Mesenchymal stem cell (in vitro differentiated cells and primary cell): ENCODE data around the gene GJD3.
"Not testable (repeated sequence)": the region's sequence is repeated elsewhere in the genome, so short reads cannot be mapped to it uniquely, and the experiment has no call there.

Experiments
- DNase-seq: peaks from one replicate; pipeline ENCODE4 v3.0.0-alpha.2; 2013
- H2AFZ ChIP-seq: one replicate; pipeline ENCODE4 v1.6.1; 2013; ENCODE audit warnings: low read depth, mild to moderate bottlenecking, control low read depth, inconsistent platforms, low read length, moderate library complexity
- H2AK5ac ChIP-seq: 2 replicates; pipeline ENCODE4 v1.6.1; 2013; ENCODE audit warnings: low read length, moderate library complexity, mild to moderate bottlenecking, inconsistent platforms; ENCODE audit not compliant: severe bottlenecking
- H2BK120ac ChIP-seq: one replicate; pipeline ENCODE4 v1.6.1; 2013; ENCODE audit warnings: low read depth, mild to moderate bottlenecking, inconsistent platforms, low read length, moderate library complexity
- H2BK12ac ChIP-seq, 2 experiments: one replicate each; pipeline ENCODE4 v1.6.1; 2013; ENCODE audit warnings: inconsistent platforms in 2 of 2, low read length in 2 of 2, mild to moderate bottlenecking in 2 of 2, moderate library complexity in 2 of 2, control low read depth in 1 of 2
- H2BK15ac ChIP-seq: one replicate; pipeline ENCODE4 v1.6.1; 2013; ENCODE audit warnings: mild to moderate bottlenecking, low read depth, inconsistent platforms; ENCODE audit not compliant: poor library complexity, severe bottlenecking
- H2BK5ac ChIP-seq: 2 replicates; pipeline ENCODE4 v1.6.1; 2013; ENCODE audit warnings: low read depth, mild to moderate bottlenecking, low read length, control low read depth, inconsistent platforms; ENCODE audit not compliant: poor library complexity, severe bottlenecking
- H3K14ac ChIP-seq, 2 experiments: one replicate each; pipeline ENCODE4 v1.6.1; 2013; ENCODE audit warnings: inconsistent platforms in 2 of 2, low read length in 2 of 2, control low read depth in 1 of 2, mild to moderate bottlenecking in 1 of 2, moderate library complexity in 1 of 2
- H3K18ac ChIP-seq, 2 experiments: one replicate each; pipeline ENCODE4 v1.6.1; 2013; ENCODE audit warnings: inconsistent platforms in 2 of 2, low read length in 2 of 2, control low read depth in 1 of 2, low read depth in 1 of 2, mild to moderate bottlenecking in 1 of 2
- H3K23ac ChIP-seq, 2 experiments: one replicate each; pipeline ENCODE4 v1.6.1; 2013; ENCODE audit warnings: inconsistent platforms in 2 of 2, low read length in 2 of 2, mild to moderate bottlenecking in 2 of 2, moderate library complexity in 2 of 2, control low read depth in 1 of 2
- H3K27ac ChIP-seq: 2 replicates; pipeline ENCODE4 v1.5.1; 2013; ENCODE audit warnings: mild to moderate bottlenecking, moderate library complexity, low read length, control low read depth, inconsistent platforms; ENCODE audit not compliant: poor library complexity, severe bottlenecking
- H3K27me3 ChIP-seq, 2 experiments: 2 replicates each; pipeline versions ENCODE4 v1.6.1 to v1.7.0; 2013; ENCODE audit warnings: low read length in 2 of 2, mild to moderate bottlenecking in 2 of 2, moderate library complexity in 2 of 2, control low read depth in 1 of 2, inconsistent platforms in 1 of 2; ENCODE audit not compliant: control insufficient read depth in 1 of 2, insufficient read depth in 1 of 2
- H3K36me3 ChIP-seq, 2 experiments: 2 replicates each; pipeline versions ENCODE4 v1.6.1 to v1.7.0; 2013; ENCODE audit warnings: low read length in 2 of 2, control low read depth in 1 of 2, inconsistent platforms in 1 of 2, low read depth in 1 of 2, mild to moderate bottlenecking in 1 of 2; ENCODE audit not compliant: insufficient read depth in 2 of 2, control insufficient read depth in 1 of 2
- H3K4ac ChIP-seq, 2 experiments: one replicate each; pipeline ENCODE4 v1.6.1; 2013; ENCODE audit warnings: inconsistent platforms in 2 of 2, low read length in 2 of 2, mild to moderate bottlenecking in 2 of 2, moderate library complexity in 2 of 2, control low read depth in 1 of 2, low read depth in 1 of 2
- H3K4me1 ChIP-seq: 2 replicates; pipeline ENCODE4 v1.6.1; 2013; ENCODE audit warnings: low read depth, low read length, control low read depth; ENCODE audit not compliant: control insufficient read depth, insufficient read depth
- H3K4me2 ChIP-seq: 2 replicates; pipeline ENCODE4 v1.6.1; 2013; ENCODE audit warnings: low read length, mild to moderate bottlenecking, inconsistent platforms; ENCODE audit not compliant: poor library complexity, severe bottlenecking
- H3K4me3 ChIP-seq, 2 experiments: 2 replicates each; pipeline versions ENCODE4 v1.5.1 to v1.7.0; 2013; ENCODE audit warnings: low read length in 2 of 2, mild to moderate bottlenecking in 2 of 2, control low read depth in 1 of 2, low read depth in 1 of 2; ENCODE audit not compliant: insufficient read depth in 1 of 2
- H3K79me1 ChIP-seq: replicated peaks from 2 replicates; pipeline ENCODE4 v1.6.1; 2013; ENCODE audit warnings: mild to moderate bottlenecking, control low read depth, low read length, inconsistent platforms; ENCODE audit not compliant: poor library complexity, severe bottlenecking
- H3K9ac ChIP-seq: 2 replicates; pipeline ENCODE4 v1.7.0; 2013; ENCODE audit warnings: mild to moderate bottlenecking, low read length, moderate library complexity
- H3K9me3 ChIP-seq: 2 replicates; pipeline ENCODE4 v1.7.0; 2013; ENCODE audit warnings: mild to moderate bottlenecking, low read length; ENCODE audit not compliant: control insufficient read depth
- H4K8ac ChIP-seq: one replicate; pipeline ENCODE4 v1.6.1; 2013; ENCODE audit warnings: inconsistent platforms, mild to moderate bottlenecking, low read length, moderate library complexity
- H4K91ac ChIP-seq: one replicate; pipeline ENCODE4 v1.6.1; 2013; ENCODE audit warnings: mild to moderate bottlenecking, low read length, inconsistent platforms
- WGBS: methylation state at CpG from one replicate; pipeline ENCODE4 v1.1.7; 2013; ENCODE audit warnings: mixed read lengths; 5-methylcytosine and 5-hydroxymethylcytosine counted together

GJD3 gene

DNA sequence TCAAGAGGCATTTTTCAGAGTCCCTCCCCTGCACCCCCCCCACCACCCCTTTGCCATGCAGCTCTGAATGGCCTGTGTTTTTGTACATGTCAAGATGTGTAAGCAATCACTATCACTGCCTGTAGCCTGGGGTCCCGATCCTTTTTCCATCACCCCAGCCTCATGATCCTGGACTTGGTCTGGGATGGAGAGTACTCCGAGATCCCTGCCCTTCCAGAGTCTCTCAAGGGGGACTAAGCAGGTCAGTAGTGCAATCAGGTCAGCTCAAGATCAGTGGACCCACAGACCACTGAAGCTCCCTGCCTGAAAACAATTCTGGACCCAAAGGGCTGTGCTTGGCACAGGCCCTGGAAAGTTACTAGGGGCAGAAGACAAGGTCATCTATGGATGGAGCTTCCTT, 7.5 kb upstream of the GJD3 start:
- H3K27me3 ChIP-seq: peaks cover 0 to 4% of the 10 kb centered on the region in 2 experiments
- H3K23ac ChIP-seq: no peak overlapping the region
- no peak overlapping the region for H4K91ac ChIP-seq
- no peak overlapping the region for H4K8ac ChIP-seq
- no peak overlapping the region for H3K18ac ChIP-seq
- no peak overlapping the region for H2AFZ ChIP-seq
- H2BK15ac ChIP-seq: no peak overlapping the region
- no peak overlapping the region for H2BK5ac ChIP-seq
- no peak overlapping the region for H2BK120ac ChIP-seq
- H3K9me3 ChIP-seq: no peaks in the 10 kb centered on the region
- no peak overlapping the region for H3K4ac ChIP-seq
- no peak for DNase-seq
- H3K9ac ChIP-seq: no peak overlapping the region
- no peak overlapping the region for H3K4me2 ChIP-seq
- no peaks in the 10 kb centered on the region for H3K36me3 ChIP-seq
- H3K27ac ChIP-seq: no peak overlapping the region
- no peaks in the 10 kb centered on the region for H3K4me1 ChIP-seq
- H2BK12ac ChIP-seq: no peak overlapping the region
- no peaks in the 10 kb centered on the region for H3K79me1 ChIP-seq
- WGBS: 96% methylated on average over 2 of the region's 2 CpGs
- H2AK5ac ChIP-seq: no peak overlapping the region
- no peak overlapping the region for H3K4me3 ChIP-seq
- H3K14ac ChIP-seq: no peak overlapping the region

DNA sequence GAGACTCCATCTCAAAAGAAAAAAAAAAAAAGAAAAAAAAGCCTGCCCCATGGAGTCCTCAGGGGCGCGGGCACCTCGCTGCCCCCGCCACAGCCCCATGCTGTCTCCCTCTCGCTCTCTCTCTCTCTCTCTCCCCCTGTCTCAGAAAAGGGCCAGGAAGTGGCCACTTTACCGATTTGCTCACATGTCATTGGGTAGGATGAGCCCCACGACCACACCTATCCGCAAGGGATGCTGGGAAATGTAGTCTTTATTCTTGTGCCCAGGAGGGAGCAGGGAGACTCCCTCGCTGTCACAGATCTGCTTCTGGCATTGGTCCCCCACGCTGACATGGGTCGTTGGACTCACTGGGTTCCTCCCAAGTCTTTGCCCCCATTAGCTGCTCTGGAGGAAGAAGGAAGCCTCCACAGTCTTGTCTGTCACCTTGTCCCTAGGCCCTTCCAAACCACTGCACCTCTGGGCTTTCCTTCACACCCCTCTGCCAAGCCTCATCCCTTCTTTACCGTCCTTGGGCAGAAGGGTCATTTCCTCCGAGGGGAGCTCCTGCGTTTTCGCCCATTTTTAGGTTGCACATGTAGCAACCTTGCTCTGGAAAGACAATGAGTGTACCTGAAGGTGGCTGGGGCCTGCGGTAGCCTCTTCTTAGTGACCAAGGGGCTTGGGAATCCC, 6.9 kb upstream of the GJD3 start:
- Histone ChIP-seq H2BK15ac (no peak overlapping the region), H3K27ac (no peak overlapping the region), H3K4me3 (no peak overlapping the region), H3K4ac (no peak overlapping the region), H3K36me3 (no peaks in the 10 kb centered on the region), H2AK5ac (peak overlapping the region; percentile 27), H3K27me3 (peaks cover 0 to 4% of the 10 kb centered on the region in 2 experiments), H2AFZ (no peak overlapping the region), H4K8ac (peak overlapping the region; percentile 15), H2BK120ac (peak overlapping the region; percentile 30), H2BK12ac (no peak overlapping the region), H4K91ac (peak overlapping the region; percentile 12), H3K4me1 (no peaks in the 10 kb centered on the region), H3K9ac (no peak overlapping the region), H3K23ac (no peak overlapping the region), H3K14ac (no peak overlapping the region), H3K18ac (no peak overlapping the region), H3K4me2 (no peak overlapping the region), H3K9me3 (no peaks in the 10 kb centered on the region), H3K79me1 (no peaks in the 10 kb centered on the region), H2BK5ac (no peak overlapping the region)
- WGBS: 79% methylated on average over 16 of the region's 16 CpGs
- no peak for DNase-seq

DNA sequence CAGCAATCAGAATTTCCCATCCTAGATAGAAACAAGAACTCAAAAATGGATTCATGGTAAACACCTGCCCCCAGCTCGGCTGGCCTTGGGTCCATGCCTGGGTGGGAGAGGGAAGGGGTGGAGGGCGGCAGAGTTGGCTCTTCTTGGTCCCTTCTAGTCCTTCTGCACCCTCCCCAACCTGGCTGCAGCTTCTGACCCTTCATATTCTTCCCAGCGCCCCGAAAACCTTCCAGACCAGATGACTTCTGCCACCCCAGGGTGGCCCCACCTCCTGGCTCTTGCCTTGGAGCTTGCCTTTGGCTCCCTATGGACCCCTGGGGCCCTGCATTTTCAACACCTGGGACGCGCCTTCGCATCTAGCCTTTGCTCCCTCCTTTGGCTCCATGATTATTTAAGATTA, 5.4 kb upstream of the GJD3 start:
- Histone ChIP-seq H2AFZ (no peak overlapping the region), H3K23ac (no peak overlapping the region), H4K91ac (no peak overlapping the region), H2BK5ac (no peak overlapping the region), H3K27me3 (peaks cover 0 to 3% of the 10 kb centered on the region in 2 experiments), H3K36me3 (no peaks in the 10 kb centered on the region), H3K4ac (no peak overlapping the region), H3K4me2 (no peak overlapping the region), H3K18ac (no peak overlapping the region), H2AK5ac (no peak overlapping the region), H3K9me3 (no peaks in the 10 kb centered on the region), H2BK12ac (no peak overlapping the region), H3K14ac (no peak overlapping the region), H3K9ac (no peak overlapping the region), H2BK15ac (no peak overlapping the region), H3K4me3 (no peak overlapping the region), H2BK120ac (no peak overlapping the region), H3K27ac (no peak overlapping the region), H3K79me1 (peaks cover 1% of the 10 kb centered on the region), H3K4me1 (no peaks in the 10 kb centered on the region), H4K8ac (no peak overlapping the region)
- 96% methylated on average over 7 of the region's 7 CpGs for WGBS
- DNase-seq: no peak

DNA sequence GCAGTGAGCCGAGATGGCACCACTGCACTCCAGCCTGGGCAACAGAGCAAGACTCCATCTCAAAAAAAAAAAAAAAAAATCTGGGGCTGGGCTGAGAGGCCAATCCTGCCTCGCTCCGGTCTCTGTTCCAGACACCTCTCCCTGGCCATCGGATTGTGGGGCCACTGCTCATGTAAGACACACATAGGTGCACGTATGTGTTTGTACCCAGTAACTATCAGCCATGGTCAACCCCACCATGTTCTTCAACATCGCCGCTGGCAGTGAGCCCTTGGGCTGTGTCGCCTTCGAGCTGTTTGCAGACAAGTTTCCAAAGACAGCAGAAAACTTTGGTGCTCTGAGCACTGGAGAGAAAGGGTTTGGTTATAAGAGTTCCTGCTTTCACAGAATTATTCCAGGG, 3.2 kb upstream of the GJD3 start:
- H3K23ac ChIP-seq, H4K8ac ChIP-seq, H3K79me1 ChIP-seq, H3K9ac ChIP-seq, H3K36me3 ChIP-seq, H3K4ac ChIP-seq, H2AK5ac ChIP-seq, H3K4me2 ChIP-seq, H3K27me3 ChIP-seq, H2BK12ac ChIP-seq, H3K18ac ChIP-seq, DNase-seq, H2BK120ac ChIP-seq, H2BK15ac ChIP-seq, H4K91ac ChIP-seq, H3K27ac ChIP-seq, H3K4me3 ChIP-seq, H3K14ac ChIP-seq, H3K9me3 ChIP-seq, H2AFZ ChIP-seq, H2BK5ac ChIP-seq: not testable (repeated sequence)
- H3K4me1 ChIP-seq: peaks cover 16% of the 10 kb centered on the region
- WGBS: 95% methylated on average over 9 of the region's 9 CpGs
